IMR-90 (cell line): ENCODE results near the gene DCUN1D5. TPM values are rescaled to one million over a fixed set of nuclear protein-coding genes. Genes with fewer than 3 reads are reported as not detected.

ENCODE experiments used
- ATAC-seq: fragments of 200-7000 bp; cut with Tn5 transposase; 2 replicates; pipeline ENCODE4 v1.9.1; 2020; ENCODE audit warnings: low read depth, mild to moderate bottlenecking, moderate library complexity
- BruUV-seq: library from RNA; stranded (reverse); fragments of 400-500 nt; replicated peaks from 2 replicates; lab custom pipeline; 2021; lab: Mats Ljungman, UMichigan
- CTCF ChIA-PET: fragments of 300-600 bp; formaldehyde crosslinking; extraction: SDS; loops from one replicate; lab custom pipeline; 2021; ENCODE audit warnings: antibody characterized with exemption; lab: Yijun Ruan, JAX
- POLR2A ChIA-PET: fragments of 300-600 bp; sonication (Branson Sonifier 250); formaldehyde crosslinking; loops from one replicate; lab custom pipeline; 2022; ENCODE audit warnings: antibody characterized with exemption; ENCODE audit not compliant: unreplicated experiment; lab: Charles Lee
- DNase-seq: peaks from one replicate; pipeline ENCODE4 v3.0.0; 2013
- H2AFZ ChIP-seq: replicated peaks from 2 replicates; pipeline ENCODE3; 2013; ENCODE audit warnings: low read length, mild to moderate bottlenecking; ENCODE audit not compliant: poor library complexity
- H2AK5ac ChIP-seq: 2 replicates; pipeline ENCODE4 v1.6.1; 2013; ENCODE audit warnings: low read depth, low read length, inconsistent platforms
- H2AK9ac ChIP-seq: replicated peaks from 2 replicates; pipeline ENCODE3; 2013; ENCODE audit warnings: mild to moderate bottlenecking, low read depth, low read length, moderate library complexity; ENCODE audit not compliant: poor library complexity
- H2BK120ac ChIP-seq: 2 replicates; pipeline ENCODE4 v1.6.1; 2013; ENCODE audit warnings: low read depth, low read length, inconsistent platforms
- H2BK15ac ChIP-seq: 3 replicates; pipeline ENCODE4 v1.6.1; 2013; ENCODE audit warnings: low read depth, low read length, inconsistent platforms
- H2BK20ac ChIP-seq: 2 replicates; pipeline ENCODE4 v1.6.1; 2013; ENCODE audit warnings: low read depth, mild to moderate bottlenecking, inconsistent platforms, low read length, moderate library complexity
- H2BK5ac ChIP-seq: 2 replicates; pipeline ENCODE4 v1.6.1; 2013; ENCODE audit warnings: mild to moderate bottlenecking, low read depth, low read length, inconsistent platforms; ENCODE audit not compliant: poor library complexity, severe bottlenecking
- H3K14ac ChIP-seq: replicated peaks from 2 replicates; pipeline ENCODE4 v1.6.1; 2013; ENCODE audit warnings: low read depth, low read length, inconsistent platforms
- H3K18ac ChIP-seq: 2 replicates; pipeline ENCODE4 v1.6.1; 2013; ENCODE audit warnings: low read depth, low read length, control low read depth
- H3K23ac ChIP-seq: 2 replicates; pipeline ENCODE4 v1.6.1; 2013; ENCODE audit warnings: low read depth, low read length, inconsistent platforms
- H3K27ac ChIP-seq: 2 replicates; pipeline ENCODE4 v1.5.1; 2013; ENCODE audit warnings: mild to moderate bottlenecking, control low read depth, low read length; ENCODE audit not compliant: insufficient read depth
- H3K27me3 ChIP-seq: 2 replicates; pipeline ENCODE4 v1.6.1; 2013; ENCODE audit warnings: low read length; ENCODE audit not compliant: control insufficient read depth, insufficient read depth
- H3K36me3 ChIP-seq: 2 replicates; pipeline ENCODE4 v1.6.1; 2013; ENCODE audit warnings: low read length, mixed read lengths; ENCODE audit not compliant: control insufficient read depth, insufficient read depth
- H3K4ac ChIP-seq: 2 replicates; pipeline ENCODE4 v1.6.1; 2013; ENCODE audit warnings: low read depth, low read length, inconsistent platforms
- H3K4me1 ChIP-seq: 2 replicates; pipeline ENCODE4 v1.6.1; 2013; ENCODE audit warnings: low read length, mixed read lengths; ENCODE audit not compliant: control insufficient read depth, insufficient read depth
- H3K4me2 ChIP-seq: 2 replicates; pipeline ENCODE4 v1.6.1; 2013; ENCODE audit warnings: low read depth, mild to moderate bottlenecking, control low read depth, low read length, moderate library complexity
- H3K4me3 ChIP-seq: 2 replicates; pipeline ENCODE4 v1.5.1; 2013; ENCODE audit warnings: low read depth, mild to moderate bottlenecking, control low read depth, low read length, moderate library complexity; ENCODE audit not compliant: insufficient read depth
- H3K56ac ChIP-seq: 2 replicates; pipeline ENCODE4 v1.6.1; 2013; ENCODE audit warnings: low read length, inconsistent platforms; ENCODE audit not compliant: insufficient read depth; ENCODE audit errors: extremely low read depth
- H3K79me1 ChIP-seq, 2 experiments: 2 replicates each; pipeline ENCODE4 v1.6.1; 2013; ENCODE audit warnings: low read length in 2 of 2, inconsistent platforms in 1 of 2, low read depth in 1 of 2
- H3K9ac ChIP-seq: 2 replicates; pipeline ENCODE4 v1.6.1; 2013; ENCODE audit warnings: low read depth, low read length, control low read depth
- H3K9me1 ChIP-seq: 2 replicates; pipeline ENCODE4 v1.6.1; 2013; ENCODE audit warnings: low read length, inconsistent platforms; ENCODE audit not compliant: insufficient read depth
- H3K9me3 ChIP-seq: 2 replicates; pipeline ENCODE4 v1.6.1; 2013; ENCODE audit warnings: low read length; ENCODE audit not compliant: control insufficient read depth, insufficient read depth
- H4K20me1 ChIP-seq: 2 replicates; pipeline ENCODE4 v1.6.1; 2013; ENCODE audit warnings: low read length, inconsistent platforms; ENCODE audit not compliant: insufficient read depth
- H4K5ac ChIP-seq: 2 replicates; pipeline ENCODE4 v1.6.1; 2013; ENCODE audit warnings: mild to moderate bottlenecking, low read depth, low read length, control low read depth
- H4K8ac ChIP-seq, 2 experiments: 2 replicates each; pipeline ENCODE4 v1.6.1; 2013; ENCODE audit warnings: low read depth in 2 of 2, low read length in 2 of 2, control low read depth in 1 of 2, inconsistent platforms in 1 of 2
- H4K91ac ChIP-seq: 2 replicates; pipeline ENCODE4 v1.6.1; 2013; ENCODE audit warnings: low read depth, low read length, inconsistent platforms; ENCODE audit not compliant: insufficient read depth
- CEBPB ChIP-seq: IDR thresholded peaks from 2 replicates; pipeline ENCODE4 v1.6.1; 2012; ENCODE audit warnings: low read depth, low read length, improper control_type of control experiment
- MAFK ChIP-seq: IDR thresholded peaks from 2 replicates; pipeline ENCODE4 v1.6.1; 2012; ENCODE audit warnings: low read depth, low read length, improper control_type of control experiment
- MAZ ChIP-seq: IDR thresholded peaks from 2 replicates; pipeline ENCODE4 v1.6.1; 2012; ENCODE audit warnings: low read depth, mild to moderate bottlenecking, low read length, improper control_type of control experiment, moderate library complexity, borderline replicate concordance
- RAD21 ChIP-seq: IDR thresholded peaks from 2 replicates; pipeline ENCODE4 v1.6.1; 2012; ENCODE audit warnings: low read length, improper control_type of control experiment
- RFX5 ChIP-seq: IDR thresholded peaks from 2 replicates; pipeline ENCODE4 v1.8.0; 2012; ENCODE audit warnings: low read depth, mild to moderate bottlenecking, low read length, moderate library complexity
- SMC3 ChIP-seq: fragments of 150-350 bp; IDR thresholded peaks from 2 replicates; pipeline ENCODE4 v1.6.1; 2016; ENCODE audit warnings: low read depth, mild to moderate bottlenecking, antibody characterized with exemption, low read length, moderate library complexity
- WGBS, 2 experiments: methylation state at CpG; one replicate each; pipeline versions ENCODE4 v1.1.5 to v1.1.7; 2013; ENCODE audit warnings: missing lambda C conversion rate in 2 of 2; ENCODE audit not compliant: insufficient read length in 1 of 2; ENCODE audit errors: extremely low coverage in 2 of 2; 5-methylcytosine and 5-hydroxymethylcytosine counted together
- dilution Hi-C: fragments of 300-500 bp; cut with HindIII; formaldehyde crosslinking; loops from one replicate; pipeline ENCODE4 v1.14.3; 2018; ENCODE audit warnings: low sequenced_read_pairs; ENCODE audit not compliant: unreplicated experiment
- in situ Hi-C: fragments of 300-500 bp; cut with MboI; formaldehyde crosslinking; loops from 3 replicates; pipeline ENCODE4 v1.14.3; 2019; ENCODE audit warnings: low sequenced_read_pairs, inconsistent platforms, mixed read lengths
- intact Hi-C: fragments of 100-400 bp; cut with micrococcal nuclease; formaldehyde crosslinking; loops from 2 replicates; pipeline ENCODE4 v1.10.0; 2022
- polyA plus RNA-seq, 3 experiments: library from polyadenylated mRNA; depleted of rRNA; stranded (reverse); fragments of >200 nt; gene quantifications; 2 replicates each; pipeline ENCODE4 v1.2.3, GENCODE V29; 2012; ENCODE audit warnings: low replicate concordance in 1 of 3
- total RNA-seq: library from RNA; depleted of rRNA; stranded (reverse); fragments of >200 nt; gene quantifications from 2 replicates; pipeline ENCODE4 v1.2.3, GENCODE V29; 2012
- TF ChIP-seq, protein P1 (sequence below): conservative IDR thresholded peaks from 2 replicates; pipeline ENCODE4 v1.5.1; 2012; ENCODE audit warnings: mild to moderate bottlenecking, low read depth, low read length, improper control_type of control experiment

DCUN1D5 gene
- total and polyA plus RNA-seq, 2 of the 4 experiments (the other 2 are of a cell fraction), result 47.8 to 58.3 TPM

DNA sequence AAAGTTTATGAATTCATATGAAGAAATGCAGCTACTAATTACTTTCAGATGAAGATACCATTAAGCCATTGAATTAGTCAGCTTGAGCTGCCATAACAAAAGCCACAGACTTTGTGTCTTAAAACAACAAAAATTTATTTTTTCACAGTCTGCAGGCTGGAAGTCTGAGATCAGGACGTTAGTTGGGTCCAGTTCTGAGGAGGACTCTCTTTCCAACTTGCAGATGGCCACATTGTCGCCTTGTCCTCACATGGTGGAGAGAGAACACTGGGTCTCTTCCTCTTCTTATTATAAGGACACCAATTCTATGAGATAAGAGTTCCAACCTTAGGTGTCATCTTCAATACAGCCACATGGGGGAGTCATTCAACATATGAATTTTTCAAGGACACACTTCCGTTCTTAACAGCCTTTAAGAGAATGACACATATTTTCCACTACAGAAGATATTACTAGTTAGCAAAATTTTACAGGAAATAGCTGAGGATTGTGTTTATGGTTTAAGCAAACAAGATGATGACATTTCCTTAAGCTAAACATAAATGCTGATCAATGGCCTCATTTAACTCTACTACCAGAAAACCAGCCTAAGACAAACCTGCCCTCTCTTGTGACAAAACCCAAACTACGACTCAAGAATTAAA lies 56.0 kb downstream of the DCUN1D5 start:
- Histone ChIP-seq H3K27me3 (no peaks in the 10 kb centered on the region), H4K8ac (peak overlapping the region in 1 of 2 experiments; percentile 65; a peak in 1 of 4 replicates), H2BK20ac (0 out of 2 replicates have a peak overlapping the region, but pooled peaks have one; percentile 8), H3K4ac (peak overlapping the region; percentile 71), H4K20me1 (no peaks in the 10 kb centered on the region), H2BK15ac (0 out of 3 replicates have a peak overlapping the region, but pooled peaks have one; percentile 50), H3K4me3 (no peak overlapping the region), H3K27ac (no peak overlapping the region), H2AK9ac (no peak overlapping the region), H4K91ac (no peak overlapping the region; the same call in 1 of the 2 replicates), H2BK120ac (peak overlapping the region; percentile 45), H3K9me3 (no peaks in the 10 kb centered on the region), H4K5ac (no peak overlapping the region), H3K36me3 (no peaks in the 10 kb centered on the region), H3K23ac (no peak overlapping the region), H2AFZ (peak overlapping the region; percentile 75), H3K79me1 (no peaks in the 10 kb centered on the region), H2AK5ac (no peak overlapping the region), H3K56ac (no peak overlapping the region), H3K4me1 (no peaks in the 10 kb centered on the region), H3K14ac (peak overlapping the region; percentile 83), H3K9ac (no peak overlapping the region), H2BK5ac (no peak overlapping the region), H3K9me1 (no peaks in the 10 kb centered on the region; the same call in 1 of the 2 replicates), H3K4me2 (no peak overlapping the region), H3K18ac (no peak overlapping the region)
- intact Hi-C loops (no loop called here), in situ Hi-C loops (no loop called here), dilution Hi-C loops (no loop called here)
- peak; percentile 86 for DNase-seq
- no TSS peak for BruUV-seq
- peak; percentile 91 for ATAC-seq
- ChIA-PET POLR2A (no interaction called here), CTCF (interaction anchor here (0.6 to 1.0 kb wide), 8 partner anchors 15 to 392 kb away, joined by 3 to 4 read pairs (median 3); no protein-coding TSS in a partner anchor)
- WGBS, 2 experiments, result no CpG with 5 or more reads among the region's 4 CpGs
- TF ChIP-seq RFX5, result no peak
- TF ChIP-seq MAZ, result no peak
- peak; percentile 71; the same call in 1 of the 2 replicates for TF ChIP-seq MAFK
- peak; percentile 37; the same call in 1 of the 2 replicates for TF ChIP-seq SMC3
- peak; percentile 32; the same call in 1 of the 2 replicates for TF ChIP-seq CEBPB
- TF ChIP-seq RAD21, result peak; percentile 38; the same call in 1 of the 2 replicates
- TF ChIP-seq, protein P1, sequence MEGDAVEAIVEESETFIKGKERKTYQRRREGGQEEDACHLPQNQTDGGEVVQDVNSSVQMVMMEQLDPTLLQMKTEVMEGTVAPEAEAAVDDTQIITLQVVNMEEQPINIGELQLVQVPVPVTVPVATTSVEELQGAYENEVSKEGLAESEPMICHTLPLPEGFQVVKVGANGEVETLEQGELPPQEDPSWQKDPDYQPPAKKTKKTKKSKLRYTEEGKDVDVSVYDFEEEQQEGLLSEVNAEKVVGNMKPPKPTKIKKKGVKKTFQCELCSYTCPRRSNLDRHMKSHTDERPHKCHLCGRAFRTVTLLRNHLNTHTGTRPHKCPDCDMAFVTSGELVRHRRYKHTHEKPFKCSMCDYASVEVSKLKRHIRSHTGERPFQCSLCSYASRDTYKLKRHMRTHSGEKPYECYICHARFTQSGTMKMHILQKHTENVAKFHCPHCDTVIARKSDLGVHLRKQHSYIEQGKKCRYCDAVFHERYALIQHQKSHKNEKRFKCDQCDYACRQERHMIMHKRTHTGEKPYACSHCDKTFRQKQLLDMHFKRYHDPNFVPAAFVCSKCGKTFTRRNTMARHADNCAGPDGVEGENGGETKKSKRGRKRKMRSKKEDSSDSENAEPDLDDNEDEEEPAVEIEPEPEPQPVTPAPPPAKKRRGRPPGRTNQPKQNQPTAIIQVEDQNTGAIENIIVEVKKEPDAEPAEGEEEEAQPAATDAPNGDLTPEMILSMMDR, result peak; percentile 62
